ENCODE data around the gene MYOF. TPM values are rescaled to one million over a fixed set of nuclear protein-coding genes. Genes with fewer than 3 reads are reported as not detected.

The MYOF gene
- total and polyA plus RNA-seq, 10 of the 15 experiments (the other 5 are each of a cell fraction or from before 2014, with no cell fraction given), result 0.02 to 0.59 (median 0.17) TPM

- TF ChIP-seq, protein P1, sequence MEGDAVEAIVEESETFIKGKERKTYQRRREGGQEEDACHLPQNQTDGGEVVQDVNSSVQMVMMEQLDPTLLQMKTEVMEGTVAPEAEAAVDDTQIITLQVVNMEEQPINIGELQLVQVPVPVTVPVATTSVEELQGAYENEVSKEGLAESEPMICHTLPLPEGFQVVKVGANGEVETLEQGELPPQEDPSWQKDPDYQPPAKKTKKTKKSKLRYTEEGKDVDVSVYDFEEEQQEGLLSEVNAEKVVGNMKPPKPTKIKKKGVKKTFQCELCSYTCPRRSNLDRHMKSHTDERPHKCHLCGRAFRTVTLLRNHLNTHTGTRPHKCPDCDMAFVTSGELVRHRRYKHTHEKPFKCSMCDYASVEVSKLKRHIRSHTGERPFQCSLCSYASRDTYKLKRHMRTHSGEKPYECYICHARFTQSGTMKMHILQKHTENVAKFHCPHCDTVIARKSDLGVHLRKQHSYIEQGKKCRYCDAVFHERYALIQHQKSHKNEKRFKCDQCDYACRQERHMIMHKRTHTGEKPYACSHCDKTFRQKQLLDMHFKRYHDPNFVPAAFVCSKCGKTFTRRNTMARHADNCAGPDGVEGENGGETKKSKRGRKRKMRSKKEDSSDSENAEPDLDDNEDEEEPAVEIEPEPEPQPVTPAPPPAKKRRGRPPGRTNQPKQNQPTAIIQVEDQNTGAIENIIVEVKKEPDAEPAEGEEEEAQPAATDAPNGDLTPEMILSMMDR (IDR thresholded peaks at IDR 0.05 in 2 of 3, conservative IDR thresholded peaks at IDR 0.05 in 1 of 3; ENCODE audit: control insufficient read depth in 2 of 3, extremely low read depth in 1 of 3, insufficient read depth in 1 of 3, low read depth in 3 of 3, low read length in 3 of 3), result no peak
- TF ChIP-seq ZNF274 (IDR thresholded peaks at IDR 0.05; ENCODE audit: insufficient read depth, insufficient read length), result no peak
- TF ChIP-seq EED (IDR thresholded peaks at IDR 0.05; ENCODE audit: low read depth), result no peak
- no peak for TF ChIP-seq TCF12 (IDR thresholded peaks at IDR 0.05; ENCODE audit: low read depth, low read length)
- TF ChIP-seq, protein P2, sequence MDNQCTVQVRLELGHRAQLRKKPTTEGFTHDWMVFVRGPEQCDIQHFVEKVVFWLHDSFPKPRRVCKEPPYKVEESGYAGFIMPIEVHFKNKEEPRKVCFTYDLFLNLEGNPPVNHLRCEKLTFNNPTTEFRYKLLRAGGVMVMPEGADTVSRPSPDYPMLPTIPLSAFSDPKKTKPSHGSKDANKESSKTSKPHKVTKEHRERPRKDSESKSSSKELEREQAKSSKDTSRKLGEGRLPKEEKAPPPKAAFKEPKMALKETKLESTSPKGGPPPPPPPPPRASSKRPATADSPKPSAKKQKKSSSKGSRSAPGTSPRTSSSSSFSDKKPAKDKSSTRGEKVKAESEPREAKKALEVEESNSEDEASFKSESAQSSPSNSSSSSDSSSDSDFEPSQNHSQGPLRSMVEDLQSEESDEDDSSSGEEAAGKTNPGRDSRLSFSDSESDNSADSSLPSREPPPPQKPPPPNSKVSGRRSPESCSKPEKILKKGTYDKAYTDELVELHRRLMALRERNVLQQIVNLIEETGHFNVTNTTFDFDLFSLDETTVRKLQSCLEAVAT (IDR thresholded peaks at IDR 0.05), result no peak
- TF ChIP-seq TBL1XR1 (IDR thresholded peaks at IDR 0.05; ENCODE audit: low read depth, low read length), result no peak
- TF ChIP-seq HCFC1 (IDR thresholded peaks at IDR 0.05; ENCODE audit: low read length), result no peak
- TF ChIP-seq, protein P3, sequence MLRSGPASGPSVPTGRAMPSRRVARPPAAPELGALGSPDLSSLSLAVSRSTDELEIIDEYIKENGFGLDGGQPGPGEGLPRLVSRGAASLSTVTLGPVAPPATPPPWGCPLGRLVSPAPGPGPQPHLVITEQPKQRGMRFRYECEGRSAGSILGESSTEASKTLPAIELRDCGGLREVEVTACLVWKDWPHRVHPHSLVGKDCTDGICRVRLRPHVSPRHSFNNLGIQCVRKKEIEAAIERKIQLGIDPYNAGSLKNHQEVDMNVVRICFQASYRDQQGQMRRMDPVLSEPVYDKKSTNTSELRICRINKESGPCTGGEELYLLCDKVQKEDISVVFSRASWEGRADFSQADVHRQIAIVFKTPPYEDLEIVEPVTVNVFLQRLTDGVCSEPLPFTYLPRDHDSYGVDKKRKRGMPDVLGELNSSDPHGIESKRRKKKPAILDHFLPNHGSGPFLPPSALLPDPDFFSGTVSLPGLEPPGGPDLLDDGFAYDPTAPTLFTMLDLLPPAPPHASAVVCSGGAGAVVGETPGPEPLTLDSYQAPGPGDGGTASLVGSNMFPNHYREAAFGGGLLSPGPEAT (IDR thresholded peaks at IDR 0.05; ENCODE audit: low read depth), result no peak
- TF ChIP-seq, protein P4, sequence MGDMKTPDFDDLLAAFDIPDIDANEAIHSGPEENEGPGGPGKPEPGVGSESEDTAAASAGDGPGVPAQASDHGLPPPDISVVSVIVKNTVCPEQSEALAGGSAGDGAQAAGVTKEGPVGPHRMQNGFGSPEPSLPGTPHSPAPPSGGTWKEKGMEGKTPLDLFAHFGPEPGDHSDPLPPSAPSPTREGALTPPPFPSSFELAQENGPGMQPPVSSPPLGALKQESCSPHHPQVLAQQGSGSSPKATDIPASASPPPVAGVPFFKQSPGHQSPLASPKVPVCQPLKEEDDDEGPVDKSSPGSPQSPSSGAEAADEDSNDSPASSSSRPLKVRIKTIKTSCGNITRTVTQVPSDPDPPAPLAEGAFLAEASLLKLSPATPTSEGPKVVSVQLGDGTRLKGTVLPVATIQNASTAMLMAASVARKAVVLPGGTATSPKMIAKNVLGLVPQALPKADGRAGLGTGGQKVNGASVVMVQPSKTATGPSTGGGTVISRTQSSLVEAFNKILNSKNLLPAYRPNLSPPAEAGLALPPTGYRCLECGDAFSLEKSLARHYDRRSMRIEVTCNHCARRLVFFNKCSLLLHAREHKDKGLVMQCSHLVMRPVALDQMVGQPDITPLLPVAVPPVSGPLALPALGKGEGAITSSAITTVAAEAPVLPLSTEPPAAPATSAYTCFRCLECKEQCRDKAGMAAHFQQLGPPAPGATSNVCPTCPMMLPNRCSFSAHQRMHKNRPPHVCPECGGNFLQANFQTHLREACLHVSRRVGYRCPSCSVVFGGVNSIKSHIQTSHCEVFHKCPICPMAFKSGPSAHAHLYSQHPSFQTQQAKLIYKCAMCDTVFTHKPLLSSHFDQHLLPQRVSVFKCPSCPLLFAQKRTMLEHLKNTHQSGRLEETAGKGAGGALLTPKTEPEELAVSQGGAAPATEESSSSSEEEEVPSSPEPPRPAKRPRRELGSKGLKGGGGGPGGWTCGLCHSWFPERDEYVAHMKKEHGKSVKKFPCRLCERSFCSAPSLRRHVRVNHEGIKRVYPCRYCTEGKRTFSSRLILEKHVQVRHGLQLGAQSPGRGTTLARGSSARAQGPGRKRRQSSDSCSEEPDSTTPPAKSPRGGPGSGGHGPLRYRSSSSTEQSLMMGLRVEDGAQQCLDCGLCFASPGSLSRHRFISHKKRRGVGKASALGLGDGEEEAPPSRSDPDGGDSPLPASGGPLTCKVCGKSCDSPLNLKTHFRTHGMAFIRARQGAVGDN (IDR thresholded peaks at IDR 0.05), result no peak
- no peak for TF ChIP-seq POLR2A (IDR thresholded peaks at IDR 0.05; ENCODE audit: low read depth, low read length)
- TF ChIP-seq CBX5 (IDR thresholded peaks at IDR 0.05; ENCODE audit: low read depth), result no peak
- no peak for TF ChIP-seq IKZF2 (IDR thresholded peaks at IDR 0.05)
Observed at GRCh38 chr10:93416824-93417223, 65.3 kb downstream of the MYOF start (continued).

All from GM12878 (cell line).